Mucosa of stomach (tissue), 1 donor: ENCODE measurements around the gene ARID3A.
"Not testable (repeated sequence)": the region's sequence is repeated elsewhere in the genome, so short reads cannot be mapped to it uniquely, and the experiment has no call there.

Experiments
- H3K27me3 ChIP-seq: one replicate; pipeline ENCODE4 v1.7.0; 2013; ENCODE audit warnings: mild to moderate bottlenecking, low read length; ENCODE audit not compliant: control insufficient read depth, insufficient read depth
- H3K36me3 ChIP-seq: one replicate; pipeline ENCODE4 v1.7.0; 2013; ENCODE audit warnings: low read length; ENCODE audit not compliant: control insufficient read depth, insufficient read depth
- H3K4me1 ChIP-seq: one replicate; pipeline ENCODE4 v1.7.0; 2013; ENCODE audit warnings: mild to moderate bottlenecking, low read length; ENCODE audit not compliant: control insufficient read depth, insufficient read depth
- H3K4me3 ChIP-seq: one replicate; pipeline ENCODE4 v1.7.0; 2013; ENCODE audit warnings: low read length
- H3K9ac ChIP-seq: one replicate; pipeline ENCODE4 v1.7.0; 2013; ENCODE audit warnings: mild to moderate bottlenecking, low read length, moderate library complexity
- H3K9me3 ChIP-seq: one replicate; pipeline ENCODE4 v1.7.0; 2013; ENCODE audit warnings: mild to moderate bottlenecking, low read length, moderate library complexity; ENCODE audit not compliant: control insufficient read depth
- donor health status: Pancreatic carcinoma.

The ARID3A gene

DNA sequence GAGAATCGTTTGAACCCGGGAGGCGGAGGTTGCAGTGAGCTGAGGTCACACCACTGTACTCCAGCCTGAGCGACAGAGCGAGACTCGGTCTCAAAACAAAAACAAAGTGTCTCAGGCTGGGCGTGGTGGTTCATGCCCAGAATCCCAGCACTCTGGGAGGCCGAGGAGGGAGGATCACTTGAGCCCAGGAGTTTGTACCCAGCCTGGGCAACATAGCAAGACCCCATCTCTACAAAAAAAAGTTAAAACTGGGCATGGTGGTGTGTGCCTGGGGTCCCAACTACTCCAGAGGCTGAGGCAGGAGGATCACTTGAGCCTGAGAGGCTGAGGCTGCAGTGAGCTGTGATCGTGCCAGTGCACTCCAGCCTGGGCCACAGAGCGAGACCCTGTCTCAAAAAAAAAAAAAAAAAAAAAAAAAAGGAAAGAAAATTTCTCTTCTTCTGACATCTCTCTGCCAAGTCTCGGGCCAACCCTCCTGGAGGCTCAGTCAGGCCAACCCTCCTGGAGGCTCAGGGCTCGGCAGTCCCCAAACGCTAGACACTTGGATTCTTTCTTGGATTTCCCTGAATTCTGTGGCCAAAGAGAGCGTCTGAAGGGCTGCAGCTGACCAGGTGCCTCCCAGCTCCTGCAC lies 26.3 kb downstream of the ARID3A start:
- no peaks in the 10 kb centered on the region for H3K36me3 ChIP-seq
- no peaks in the 10 kb centered on the region for H3K9me3 ChIP-seq
- H3K4me1 ChIP-seq, result peaks cover 14% of the 10 kb centered on the region
- no peak overlapping the region for H3K4me3 ChIP-seq
- no peak overlapping the region for H3K9ac ChIP-seq
- H3K27me3 ChIP-seq, result peaks cover 7% of the 10 kb centered on the region

DNA sequence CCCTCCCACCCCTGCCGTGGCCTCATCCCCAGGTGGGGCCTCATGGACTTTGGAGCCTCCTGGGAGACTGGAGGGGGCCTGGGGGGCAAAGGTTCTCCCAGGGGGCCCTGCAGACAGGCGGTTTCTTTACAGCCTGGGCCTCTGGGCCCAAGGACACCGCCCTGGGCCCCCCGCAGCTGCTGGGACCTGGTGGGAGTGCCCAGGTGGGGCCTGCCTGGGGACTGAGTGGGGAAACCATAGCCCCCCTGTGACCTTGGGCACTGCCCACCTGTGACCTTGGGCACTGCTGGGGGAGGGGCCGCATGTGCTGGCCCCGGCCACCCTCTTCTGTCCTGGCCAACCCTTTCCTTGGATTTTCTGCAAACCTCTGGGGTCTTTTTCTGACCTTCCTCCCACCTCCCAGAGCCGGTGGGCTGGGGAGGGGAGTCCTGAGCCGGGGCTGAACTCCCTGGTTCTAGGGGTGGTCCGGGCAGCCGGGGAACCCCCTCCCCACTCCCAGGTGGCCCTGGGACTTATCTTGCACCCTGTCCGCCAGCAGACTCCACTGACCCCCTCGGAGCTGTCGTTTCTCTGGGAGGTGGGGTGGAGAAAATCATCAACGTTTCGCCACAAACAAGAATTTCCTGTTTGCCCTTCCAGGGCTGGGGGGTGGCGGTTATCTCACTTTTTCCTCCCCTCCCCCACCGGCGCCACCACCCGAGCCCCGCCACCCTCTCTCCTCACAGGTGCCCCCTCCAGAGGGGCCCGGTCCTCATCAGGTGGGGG lies 27.0 kb downstream of the ARID3A start:
- Histone ChIP-seq H3K4me1 (peaks cover 14% of the 10 kb centered on the region), H3K9ac (no peak overlapping the region), H3K27me3 (peaks cover 7% of the 10 kb centered on the region), H3K4me3 (no peak overlapping the region), H3K36me3 (no peaks in the 10 kb centered on the region), H3K9me3 (no peaks in the 10 kb centered on the region)

DNA sequence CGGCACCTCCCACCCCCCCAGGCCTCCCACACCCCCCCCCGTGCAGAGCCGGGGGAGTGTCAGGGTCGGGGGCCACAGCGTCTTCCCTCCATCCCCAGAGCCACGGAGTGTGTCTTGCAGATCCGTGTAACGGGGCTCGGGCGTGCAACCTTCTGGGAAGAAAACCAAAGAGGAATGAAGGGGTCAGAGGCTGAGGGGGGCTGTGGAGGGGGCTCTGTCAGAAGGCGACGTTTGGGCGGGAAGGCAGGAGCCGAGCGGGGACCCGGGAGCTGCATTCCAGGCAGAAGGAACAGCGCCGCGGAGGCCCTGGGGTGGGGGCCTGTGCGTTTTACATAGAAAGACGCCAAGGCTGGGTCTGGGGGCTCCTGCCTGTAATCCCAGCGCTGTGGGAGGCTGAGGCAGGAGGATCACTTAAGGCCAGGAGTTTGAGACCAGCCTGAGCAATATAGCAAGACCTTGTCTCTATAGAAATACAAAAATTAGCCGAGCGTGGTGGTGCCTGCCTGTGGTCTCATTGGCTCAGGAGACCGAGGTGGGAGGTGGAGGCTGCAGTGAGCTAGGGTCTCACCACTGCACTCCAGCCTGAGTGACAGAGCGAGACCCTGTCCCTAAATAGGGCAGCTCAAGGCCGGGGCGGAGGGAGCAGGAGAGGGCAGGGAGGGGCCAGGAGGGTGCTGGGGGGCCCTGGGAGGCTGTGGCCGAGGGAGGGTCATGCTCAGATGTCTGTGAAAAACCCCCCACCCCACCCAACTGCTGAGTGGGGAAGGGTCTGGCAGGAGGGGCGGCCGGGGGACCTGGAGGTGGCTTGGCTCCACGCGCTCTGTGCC lies 27.8 kb downstream of the ARID3A start:
- Histone ChIP-seq H3K9me3 (no peaks in the 10 kb centered on the region), H3K9ac (no peak overlapping the region), H3K4me1 (peaks cover 14% of the 10 kb centered on the region), H3K4me3 (no peak overlapping the region), H3K36me3 (no peaks in the 10 kb centered on the region), H3K27me3 (peaks cover 7% of the 10 kb centered on the region)

DNA sequence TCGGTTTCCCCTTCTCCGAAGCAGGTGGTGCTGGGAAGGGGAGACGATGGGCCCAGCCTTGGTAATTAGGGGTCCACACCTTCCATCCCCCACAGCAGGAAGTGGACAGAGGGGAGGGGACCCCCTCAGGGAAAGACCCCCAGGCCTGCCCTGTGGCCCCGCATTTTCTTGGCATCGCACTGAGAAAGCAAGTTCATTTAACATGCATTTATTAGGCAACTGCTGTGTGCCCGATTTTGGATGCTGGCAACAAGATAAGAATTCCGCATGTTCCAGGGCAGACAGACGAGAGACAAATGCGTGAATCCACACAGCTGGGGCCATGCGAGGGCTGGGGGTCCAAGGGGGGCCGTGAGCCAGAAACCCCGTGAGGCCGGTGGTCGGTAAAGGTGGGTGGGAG lies 28.4 kb downstream of the ARID3A start:
- H3K36me3 ChIP-seq, result no peaks in the 10 kb centered on the region
- H3K4me1 ChIP-seq, result peaks cover 20% of the 10 kb centered on the region
- H3K9ac ChIP-seq, result no peak overlapping the region
- no peak overlapping the region for H3K4me3 ChIP-seq
- no peaks in the 10 kb centered on the region for H3K9me3 ChIP-seq
- peaks cover 7% of the 10 kb centered on the region for H3K27me3 ChIP-seq

DNA sequence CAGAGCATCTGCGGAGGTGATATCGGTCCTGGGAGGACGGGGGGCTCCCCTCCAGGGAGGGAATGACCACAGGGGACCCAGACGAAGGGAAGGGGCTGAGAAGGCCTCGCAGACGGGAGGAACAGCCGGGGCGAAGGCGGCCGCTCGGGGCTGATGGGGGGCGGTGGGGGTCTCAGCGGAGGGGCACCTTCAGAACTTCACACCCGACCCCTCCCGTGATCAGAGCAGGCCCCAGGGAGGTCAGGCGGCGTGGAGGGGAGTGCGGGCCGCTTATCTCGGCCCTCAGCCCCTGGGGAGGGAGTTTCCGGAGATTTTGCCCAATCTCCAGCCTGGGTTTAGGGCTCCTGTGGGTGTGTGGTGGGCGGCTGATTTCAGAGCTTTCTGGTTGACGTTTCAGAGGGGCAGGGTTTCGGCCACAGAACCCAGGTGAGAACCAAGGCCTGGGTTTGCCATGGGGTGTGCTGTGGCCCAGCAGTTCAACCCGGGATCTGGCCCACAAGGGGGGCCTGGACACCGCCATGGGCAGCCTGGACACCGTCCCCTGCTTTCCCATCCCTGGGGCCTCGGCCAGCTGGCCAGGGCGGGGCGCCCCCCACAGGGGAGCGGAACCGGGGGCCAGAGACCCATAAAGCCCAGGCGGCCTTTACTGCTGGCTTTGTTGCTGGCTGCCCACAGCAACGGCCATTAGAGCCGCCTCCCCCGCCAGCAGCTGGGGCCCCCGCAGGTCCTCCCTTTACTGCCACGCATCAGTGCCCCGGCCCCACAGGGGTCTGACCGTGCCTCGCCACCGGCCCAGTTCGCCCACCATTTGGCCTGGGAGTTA lies 29.0 kb downstream of the ARID3A start:
- Histone ChIP-seq H3K27me3 (peaks cover 7% of the 10 kb centered on the region), H3K9me3 (no peaks in the 10 kb centered on the region), H3K4me3 (no peak overlapping the region), H3K36me3 (no peaks in the 10 kb centered on the region), H3K4me1 (peaks cover 21% of the 10 kb centered on the region), H3K9ac (no peak overlapping the region)

DNA sequence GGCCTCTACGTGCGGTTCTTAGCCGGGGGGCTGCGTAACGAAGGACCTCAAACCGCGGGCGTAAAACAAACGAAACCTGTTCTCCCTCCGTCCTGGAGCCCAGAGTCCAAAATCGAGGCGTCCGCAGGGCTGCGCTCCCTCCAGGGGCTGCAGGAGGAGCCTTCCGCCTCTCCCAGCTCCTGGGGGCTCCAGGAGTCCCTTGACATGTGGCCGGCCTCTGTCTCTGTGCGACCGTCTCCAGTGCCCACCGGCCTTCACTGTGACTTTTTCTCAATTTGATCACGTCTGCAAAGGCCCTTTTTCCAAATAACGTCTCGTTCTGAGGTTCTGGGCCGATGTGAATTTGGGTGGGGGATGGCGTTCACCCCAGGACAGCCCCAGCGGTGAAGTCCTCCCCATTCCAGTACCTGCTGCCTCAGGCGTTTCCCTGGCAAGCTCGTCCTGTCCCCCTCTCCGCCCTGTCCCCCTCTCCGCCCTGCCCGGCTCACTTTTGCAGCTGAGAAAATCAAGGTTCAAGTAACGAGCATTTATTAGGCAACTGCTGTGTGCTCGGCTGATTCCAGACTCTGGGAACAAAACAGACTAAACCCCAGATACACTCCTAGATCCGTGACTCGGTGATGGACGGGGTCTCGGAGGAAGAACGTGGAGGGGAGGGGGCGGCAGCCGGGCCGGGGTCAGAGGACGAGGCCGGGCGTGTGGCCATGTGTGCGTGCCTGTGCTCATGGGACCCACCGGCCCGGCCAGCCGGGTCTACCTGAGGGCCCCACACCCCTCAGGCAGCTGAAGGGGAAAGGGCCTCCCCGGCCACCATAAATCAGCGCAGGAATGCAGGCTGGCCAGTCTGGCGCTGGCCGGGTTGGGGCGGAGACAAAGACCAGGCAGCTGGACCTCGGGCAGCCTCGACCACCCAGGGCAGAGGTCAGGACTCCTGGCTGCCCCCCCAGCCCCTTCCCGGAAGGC lies 30.2 kb downstream of the ARID3A start:
- H3K9ac ChIP-seq, result no peak overlapping the region
- H3K4me1 ChIP-seq, result peaks cover 21% of the 10 kb centered on the region
- no peak overlapping the region for H3K4me3 ChIP-seq
- no peaks in the 10 kb centered on the region for H3K9me3 ChIP-seq
- H3K27me3 ChIP-seq, result peaks cover 7% of the 10 kb centered on the region
- H3K36me3 ChIP-seq, result no peaks in the 10 kb centered on the region

DNA sequence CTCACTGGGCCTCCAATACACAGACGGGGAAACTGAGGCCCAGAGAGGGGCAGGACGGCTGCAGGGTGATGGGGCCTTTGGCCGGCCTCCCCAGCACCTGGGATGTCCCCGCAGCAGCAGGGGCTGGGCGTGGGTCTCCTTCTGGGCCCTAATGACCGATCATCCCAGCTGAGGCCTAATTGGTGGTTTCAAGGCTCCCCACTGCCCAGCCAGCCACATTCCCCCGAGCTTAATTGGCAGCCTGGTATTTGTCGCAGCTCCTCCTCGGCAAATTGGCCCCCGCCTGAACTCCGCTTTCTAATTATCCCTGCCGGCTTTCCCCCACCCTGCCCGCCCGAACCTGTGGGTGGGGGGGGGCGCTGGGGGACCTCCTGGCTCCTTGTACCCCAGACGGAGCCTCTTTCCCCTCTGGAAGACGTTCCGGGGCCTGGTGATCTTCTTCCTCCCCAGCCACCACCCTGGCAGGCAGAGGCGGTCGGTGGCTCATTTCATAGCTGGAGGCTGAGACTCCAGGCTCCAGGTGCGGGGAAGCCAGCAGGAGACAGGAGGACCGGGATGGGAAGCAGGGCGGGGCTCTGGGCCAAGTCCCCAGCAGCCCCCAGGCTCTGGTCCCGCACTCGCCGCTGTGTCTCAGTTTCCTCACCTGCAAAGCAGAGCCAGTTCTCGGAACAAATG lies 31.1 kb downstream of the ARID3A start:
- H3K4me1 ChIP-seq, result peaks cover 22% of the 10 kb centered on the region
- no peaks in the 10 kb centered on the region for H3K36me3 ChIP-seq
- H3K9ac ChIP-seq, result no peak overlapping the region
- peaks cover 7% of the 10 kb centered on the region for H3K27me3 ChIP-seq
- H3K4me3 ChIP-seq, result no peak overlapping the region
- H3K9me3 ChIP-seq, result no peaks in the 10 kb centered on the region

DNA sequence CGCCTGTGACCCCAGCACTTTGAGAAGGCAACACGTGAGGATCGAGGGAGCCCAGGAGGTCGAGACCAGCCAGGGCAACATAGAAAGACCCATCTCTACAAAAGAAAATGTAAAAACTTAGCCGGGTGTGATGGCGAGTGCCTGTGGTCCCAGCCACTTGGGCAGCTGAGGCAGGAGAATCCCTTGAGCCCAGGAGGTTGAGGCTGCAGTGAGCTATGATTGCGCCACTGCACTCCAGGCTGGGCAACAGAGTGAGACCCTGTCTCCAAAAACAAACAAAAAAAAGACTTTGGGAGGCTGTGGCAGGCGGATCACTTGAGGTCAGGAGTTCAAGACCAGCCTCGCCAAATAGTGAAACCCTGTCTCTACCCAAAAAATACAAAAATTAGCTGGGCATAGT lies 31.7 kb downstream of the ARID3A start:
- not testable (repeated sequence) for H3K36me3 ChIP-seq, H3K9me3 ChIP-seq, H3K9ac ChIP-seq, H3K4me3 ChIP-seq, H3K27me3 ChIP-seq
- H3K4me1 ChIP-seq, result peaks cover 22% of the 10 kb centered on the region

DNA sequence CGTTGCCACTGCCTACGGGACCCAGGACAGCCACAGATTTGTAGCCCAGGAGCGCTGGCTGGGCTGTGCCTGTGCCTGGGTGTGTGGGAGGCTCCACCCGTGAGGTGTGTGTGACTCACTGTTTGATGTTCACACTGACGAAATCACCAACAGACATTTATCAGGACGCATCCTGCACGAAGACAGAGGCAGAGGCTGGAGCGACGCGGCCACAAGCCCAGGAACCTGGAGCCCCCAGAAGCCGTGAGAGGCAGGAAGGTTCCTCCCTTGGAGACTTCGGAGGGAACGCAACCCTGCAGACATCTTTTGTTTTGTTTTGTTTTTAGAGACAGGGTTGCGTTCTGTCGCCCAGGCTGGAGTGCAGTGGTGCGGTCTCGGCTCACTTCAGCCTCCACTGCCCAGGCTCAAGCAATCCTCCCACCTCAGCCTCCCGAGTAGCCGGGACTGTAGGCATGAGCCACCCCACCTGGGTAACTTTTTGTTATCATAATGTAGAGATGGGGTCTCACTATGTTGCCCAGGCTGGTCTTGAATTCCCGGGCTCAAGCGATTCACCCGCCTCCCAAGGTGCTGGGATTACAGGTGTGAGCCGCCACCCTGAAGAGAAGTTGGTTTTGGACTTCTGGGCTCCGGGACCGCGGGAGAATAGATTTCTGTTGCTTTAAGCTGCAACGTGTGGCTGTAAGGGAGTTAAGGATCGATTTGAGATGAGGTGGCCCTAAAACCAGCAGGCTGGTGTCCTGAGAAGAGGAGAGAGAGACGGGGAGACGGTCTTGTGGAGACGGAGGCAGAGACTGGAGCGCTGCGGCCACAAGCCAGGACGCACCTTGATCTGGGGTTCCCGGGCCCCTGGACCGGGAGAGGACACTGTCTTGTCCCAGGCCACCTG lies 33.4 kb downstream of the ARID3A start:
- no peak overlapping the region for H3K4me3 ChIP-seq
- H3K27me3 ChIP-seq, result peaks cover 4% of the 10 kb centered on the region
- H3K9me3 ChIP-seq, result no peaks in the 10 kb centered on the region
- H3K4me1 ChIP-seq, result peaks cover 13% of the 10 kb centered on the region
- H3K36me3 ChIP-seq, result no peaks in the 10 kb centered on the region
- no peak overlapping the region for H3K9ac ChIP-seq

DNA sequence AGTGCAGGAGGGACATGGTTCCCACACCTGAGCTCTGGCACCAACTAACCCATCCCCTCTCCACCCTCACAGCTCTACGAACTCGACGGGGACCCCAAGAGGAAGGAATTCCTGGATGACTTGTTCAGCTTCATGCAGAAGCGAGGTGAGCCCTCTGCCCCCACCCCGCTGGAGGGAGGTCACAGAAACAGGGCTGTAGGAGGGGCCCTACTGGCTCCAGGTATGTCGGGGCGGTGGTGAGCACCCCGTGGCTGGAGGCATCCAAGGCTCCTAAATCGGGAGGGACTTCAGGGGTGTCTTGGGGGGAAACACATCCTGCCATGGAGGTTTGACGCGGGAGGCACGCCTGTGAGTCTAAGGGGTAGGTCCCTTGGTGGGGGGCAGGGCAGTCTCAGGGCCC lies 34.2 kb downstream of the ARID3A start:
- Histone ChIP-seq H3K27me3 (peaks cover 4% of the 10 kb centered on the region), H3K4me1 (peaks cover 13% of the 10 kb centered on the region), H3K9ac (no peak overlapping the region), H3K9me3 (no peaks in the 10 kb centered on the region), H3K4me3 (no peak overlapping the region), H3K36me3 (no peaks in the 10 kb centered on the region)
